Heart right ventricle (tissue), 16 donors: ENCODE data around the gene CALCOCO1. TPM values are rescaled to one million over a fixed set of nuclear protein-coding genes. Genes with fewer than 3 reads are reported as not detected.

Experiments used
- ATAC-seq, 8 donors: fragments of 200-7000 bp; cut with Tn5 transposase; one replicate each; pipeline ENCODE4 v1.9.1; 2020; ENCODE audit warnings: mild to moderate bottlenecking in 8 of 8, moderate library complexity in 8 of 8, moderate number of reproducible peaks in 1 of 8
- DNase-seq, 2 donors: peaks; one replicate each; pipeline ENCODE4 v3.0.0-alpha.2; 2020
- H3K27ac ChIP-seq, 10 donors: fragments of 200-600 bp; sonication (generic) in 2 of 10; one replicate each; pipeline versions ENCODE4 v1.5.0 to v1.8.0; 2020 to 2022; ENCODE audit warnings: mild to moderate bottlenecking in 3 of 10
- H3K27me3 ChIP-seq, 7 donors: fragments of 200-600 bp; one replicate each; pipeline ENCODE4 v1.8.0; 2021 to 2022; ENCODE audit warnings: mild to moderate bottlenecking in 2 of 7
- H3K36me3 ChIP-seq, 9 donors: fragments of 200-600 bp; sonication (generic) in 1 of 9; one replicate each; pipeline versions ENCODE4 v1.5.0 to v1.8.0; 2020 to 2022; ENCODE audit warnings: mild to moderate bottlenecking in 2 of 9
- H3K4me1 ChIP-seq, 9 donors: fragments of 200-600 bp; sonication (generic) in 1 of 9; one replicate each; pipeline versions ENCODE4 v1.5.0 to v1.8.0; 2020 to 2022; ENCODE audit warnings: mild to moderate bottlenecking in 4 of 9
- H3K4me3 ChIP-seq, 10 donors: fragments of 200-600 bp; sonication (generic) in 2 of 10; one replicate each; pipeline versions ENCODE4 v1.5.0 to v1.8.0; 2020 to 2022; ENCODE audit warnings: mild to moderate bottlenecking in 7 of 10, moderate library complexity in 2 of 10
- H3K9me3 ChIP-seq, 11 donors: fragments of 200-600 bp in 10 of 11; sonication (generic) in 2 of 11; one replicate each; pipeline versions ENCODE4 v1.5.0 to v1.8.0; 2013 to 2022; ENCODE audit warnings: mild to moderate bottlenecking in 2 of 11, control low read depth in 1 of 11, moderate library complexity in 1 of 11
- WGBS, 2 donors: extraction: QIAGEN DNeasy Blood & Tissue Kit; methylation state at CpG; one replicate each; pipeline ENCODE4 v1.1.7; 2013; ENCODE audit warnings: inconsistent platforms in 1 of 2; 5-methylcytosine and 5-hydroxymethylcytosine counted together
- intact Hi-C, 10 donors: fragments of 100-400 bp; cut with DNase I; formaldehyde crosslinking; loops; one replicate each; pipeline versions ENCODE4 v1.11.1 to v1.14.2; 2022
- long read RNA-seq, 3 donors: library from polyadenylated mRNA; unstranded; transcript quantifications; one replicate each; pipeline ENCODE4 v2.0.0, GENCODE V29; 2020 to 2021
- polyA plus RNA-seq, 2 donors: library from polyadenylated mRNA; stranded (reverse); fragments of 200-250 nt; gene quantifications; one replicate each; pipeline ENCODE4 v1.2.3, GENCODE V29; 2013
- total RNA-seq, 10 donors: library from RNA; stranded (reverse); fragmentation: NEBNext Ultra II Directional in 3 of 10; extraction: Animal tissue kit (Norgen Biotek cat#: 25700) in 3 of 10; gene quantifications; one replicate each; pipeline versions ENCODE4 v1.2.1 to v1.2.4, GENCODE V29; 2021 to 2023
- TF ChIP-seq, protein P1 (sequence below), 9 donors: fragments of 200-600 bp; sonication (generic) in 2 of 9; IDR thresholded peaks; one replicate each; pipeline versions ENCODE4 v1.5.0 to v1.8.0; 2021 to 2022; ENCODE audit warnings: antibody characterized with exemption in 9 of 9, mild to moderate bottlenecking in 5 of 9, moderate library complexity in 1 of 9
- donor health status: Arrhythmogenic right ventricular cardiomyopathy.
- donor health status: ischemic (EF 13 %, LVEDD 7.1; RV severe dilation, severe dysfunction).
- donor health status: healthy with polysubstance abuse.
- donor health status: DM: no; HTN: yes; CAD: no.
- donor health status: DM: no; HTN: no; CAD: no.
- donor health status: ischemic (EF 25% LVEDD 6.9; RV normal size, moderate dysfunction).
- donor health status: ischemic (EF 25% LVEDD 5.7; RV mildly dilated, moderate dysfunction).
- donor health status: healthy.
- donor health status: DM: yes; HTN: yes; CAD: no.
- donor health status: Ischemic cardiomyopathy.
- donor health status: ischemic (EF 35%, LVEDD 5.7; RV mildly dilated, moderate dysfunction).
- donor health status: nonischemic (EF 11% LVEDD 7.7; RV severe dilation, severe dysfunction).
- donor health status: DM: yes; HTN: yes; CAD: no.
- donor health status: PGD.
- donor health status: ischemic (EF 29% LVEDD 5.4; RV normal size, mild dysfunction).
- donor health status: nonischemic (EF 23%, LVEDD 6.1; RV moderate dilation, normal function).

CALCOCO1 gene
- total RNA-seq, result 100 to 1,000 TPM; 183 to 264 (median 199) TPM
- polyA plus RNA-seq, result 100 to 1,000 TPM; 105 to 128 TPM
- long read RNA-seq, donor 1, transcript CALCOCO1-218 (15 exons, 2,291 nt), result major isoform, 86 of 125 reads
- long read RNA-seq, donor 1, partial matches to known transcripts, result 22 of 125 reads
- long read RNA-seq, donor 1, other reads (novel, unspliced or antisense), result 15 of 125 reads
- long read RNA-seq, donor 2, transcript CALCOCO1-218 (15 exons, 2,291 nt), result major isoform, 115 of 163 reads
- long read RNA-seq, donor 2, partial matches to known transcripts, result 32 of 163 reads
- long read RNA-seq, donor 2, other reads (novel, unspliced or antisense), result 15 of 163 reads
- long read RNA-seq, donor 3, transcript CALCOCO1-218 (15 exons, 2,291 nt), result major isoform, 114 of 184 reads
- long read RNA-seq, donor 3, partial matches to known transcripts, result 33 of 184 reads
- long read RNA-seq, donor 3, other reads (novel, unspliced or antisense), result 37 of 184 reads

- TF ChIP-seq, protein P1, sequence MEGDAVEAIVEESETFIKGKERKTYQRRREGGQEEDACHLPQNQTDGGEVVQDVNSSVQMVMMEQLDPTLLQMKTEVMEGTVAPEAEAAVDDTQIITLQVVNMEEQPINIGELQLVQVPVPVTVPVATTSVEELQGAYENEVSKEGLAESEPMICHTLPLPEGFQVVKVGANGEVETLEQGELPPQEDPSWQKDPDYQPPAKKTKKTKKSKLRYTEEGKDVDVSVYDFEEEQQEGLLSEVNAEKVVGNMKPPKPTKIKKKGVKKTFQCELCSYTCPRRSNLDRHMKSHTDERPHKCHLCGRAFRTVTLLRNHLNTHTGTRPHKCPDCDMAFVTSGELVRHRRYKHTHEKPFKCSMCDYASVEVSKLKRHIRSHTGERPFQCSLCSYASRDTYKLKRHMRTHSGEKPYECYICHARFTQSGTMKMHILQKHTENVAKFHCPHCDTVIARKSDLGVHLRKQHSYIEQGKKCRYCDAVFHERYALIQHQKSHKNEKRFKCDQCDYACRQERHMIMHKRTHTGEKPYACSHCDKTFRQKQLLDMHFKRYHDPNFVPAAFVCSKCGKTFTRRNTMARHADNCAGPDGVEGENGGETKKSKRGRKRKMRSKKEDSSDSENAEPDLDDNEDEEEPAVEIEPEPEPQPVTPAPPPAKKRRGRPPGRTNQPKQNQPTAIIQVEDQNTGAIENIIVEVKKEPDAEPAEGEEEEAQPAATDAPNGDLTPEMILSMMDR (IDR thresholded peaks at IDR 0.05), result no peak
- WGBS, 2 donors, result 0% methylated on average over 38 of the region's 38 CpGs
- Histone ChIP-seq H3K27ac (peak within 1 kb of the TSS; percentile 65 to 91 (median 80)), H3K9me3 (no peaks in the 10 kb centered on the region), H3K36me3 (peaks cover 0 to 29% (median 20%) of the 10 kb centered on the region in 9 donors), H3K4me1 (peaks cover 2 to 33% (median 22%) of the 10 kb centered on the region in 9 donors), H3K4me3 (peak within 1 kb of the TSS; percentile 34 to 96 (median 78)), H3K27me3 (no peaks in the 10 kb centered on the region)
- intact Hi-C loops, result no loop called here
- peak; percentile 99 to 100 (median 99) for ATAC-seq
- DNase-seq, result peak; percentile 96 to 98
Observed at GRCh38 chr12:53727310-53728041, at the start of gene CALCOCO1. CALCOCO1 (minus strand) TSS chr12:53727452; CDS start chr12:53725242, 2,210 bp downstream.

- TF ChIP-seq, protein P1 (IDR thresholded peaks at IDR 0.05), result no peak
- Histone ChIP-seq H3K4me1 (peaks cover 0 to 8% (median 0%) of the 10 kb centered on the region in 9 donors), H3K27me3 (peaks cover 0 to 63% (median 25%) of the 10 kb centered on the region in 7 donors), H3K36me3 (no peaks in the 10 kb centered on the region), H3K27ac (no peak overlapping the region), H3K4me3 (no peak overlapping the region), H3K9me3 (no peaks in the 10 kb centered on the region)
- intact Hi-C loops, result no loop called here
- ATAC-seq, result no peak
- DNase-seq, result no peak
- 83 to 100% methylated on average over 1 of the region's 1 CpG for WGBS, 2 donors
Observed at GRCh38 chr12:53776872-53777271, 49.6 kb upstream of the CALCOCO1 start.

DNA sequence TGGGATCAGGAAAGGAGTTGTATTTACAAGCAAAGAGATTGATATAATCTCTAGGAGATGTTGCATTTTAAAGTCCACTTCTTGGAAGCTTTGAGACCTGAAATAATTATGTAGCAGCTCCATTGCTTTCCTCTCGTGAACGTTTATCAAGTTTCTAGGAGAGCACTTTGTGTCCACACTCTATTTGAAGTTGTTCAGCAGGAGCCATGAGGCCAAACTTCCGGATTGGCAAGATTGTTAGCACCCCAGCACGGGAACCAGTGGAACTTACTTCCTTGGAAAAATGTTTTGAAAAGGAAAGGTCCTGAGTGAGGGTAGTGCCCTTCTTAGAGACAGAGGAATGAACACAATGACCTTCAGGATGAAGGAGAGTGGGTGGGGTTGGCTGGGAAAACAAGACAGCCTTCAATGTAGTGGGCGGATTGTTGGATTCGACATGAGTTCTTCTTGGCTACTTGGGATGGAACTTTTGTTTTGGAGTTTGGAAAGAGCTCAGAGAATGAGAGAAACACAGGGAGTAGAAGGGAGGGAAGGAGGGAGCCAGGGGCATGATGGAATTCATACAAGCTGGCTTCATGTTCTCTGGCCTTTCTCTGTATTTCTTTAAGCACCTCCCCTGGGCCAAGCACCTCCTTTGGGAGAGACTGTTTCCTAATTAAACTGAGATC, 48.4 kb upstream of the CALCOCO1 start:
- Histone ChIP-seq H3K27ac (peak overlapping the region in 8 of 10 donors; percentile 8 to 61 (median 42)), H3K4me1 (peaks cover 0 to 8% (median 0%) of the 10 kb centered on the region in 9 donors), H3K36me3 (no peaks in the 10 kb centered on the region), H3K4me3 (no peak overlapping the region), H3K27me3 (peaks cover 0 to 55% (median 17%) of the 10 kb centered on the region in 7 donors), H3K9me3 (no peaks in the 10 kb centered on the region)
- TF ChIP-seq, protein P1 (IDR thresholded peaks at IDR 0.05), result no peak
- ATAC-seq (peak; percentile 72 to 97 (median 88)), DNase-seq (peak in 1 of 2 donors; percentile 39)
- WGBS, 2 donors, result 42 to 46% methylated on average over 6 of the region's 6 CpGs
- intact Hi-C loops, result no loop called here

GRCh38 chr12:53770281-53770680, 43.0 kb upstream of the CALCOCO1 start:
- intact Hi-C loops, result no loop called here
- DNase-seq (no peak), ATAC-seq (no peak)
- H3K36me3 ChIP-seq, result no peaks in the 10 kb centered on the region
- TF ChIP-seq, protein P1 (IDR thresholded peaks at IDR 0.05), result no peak
- peaks cover 0 to 51% (median 43%) of the 10 kb centered on the region in 7 donors for H3K27me3 ChIP-seq
- peaks cover 0 to under 1% (median 0%) of the 10 kb centered on the region in 9 donors for H3K4me1 ChIP-seq
- no peak overlapping the region for H3K4me3 ChIP-seq
- no peaks in the 10 kb centered on the region for H3K9me3 ChIP-seq
- no peak overlapping the region for H3K27ac ChIP-seq
